Stimulated activated CD8-positive, alpha-beta memory T cell treated with anti-CD3 and anti-CD28 coated beads, Interleukin-2, amount 100 ng/mL, for 48 hours (primary cell): ENCODE measurements around the gene UNC93A.
"Not testable (repeated sequence)": the region's sequence is repeated elsewhere in the genome, so short reads cannot be mapped to it uniquely, and the experiment has no call there.

ENCODE experiments used
- DNase-seq, 2 donors: peaks; one replicate each; pipeline ENCODE4 v3.0.0-alpha.2; 2020; ENCODE audit warnings: low read depth in 2 of 2

UNC93A gene

DNA sequence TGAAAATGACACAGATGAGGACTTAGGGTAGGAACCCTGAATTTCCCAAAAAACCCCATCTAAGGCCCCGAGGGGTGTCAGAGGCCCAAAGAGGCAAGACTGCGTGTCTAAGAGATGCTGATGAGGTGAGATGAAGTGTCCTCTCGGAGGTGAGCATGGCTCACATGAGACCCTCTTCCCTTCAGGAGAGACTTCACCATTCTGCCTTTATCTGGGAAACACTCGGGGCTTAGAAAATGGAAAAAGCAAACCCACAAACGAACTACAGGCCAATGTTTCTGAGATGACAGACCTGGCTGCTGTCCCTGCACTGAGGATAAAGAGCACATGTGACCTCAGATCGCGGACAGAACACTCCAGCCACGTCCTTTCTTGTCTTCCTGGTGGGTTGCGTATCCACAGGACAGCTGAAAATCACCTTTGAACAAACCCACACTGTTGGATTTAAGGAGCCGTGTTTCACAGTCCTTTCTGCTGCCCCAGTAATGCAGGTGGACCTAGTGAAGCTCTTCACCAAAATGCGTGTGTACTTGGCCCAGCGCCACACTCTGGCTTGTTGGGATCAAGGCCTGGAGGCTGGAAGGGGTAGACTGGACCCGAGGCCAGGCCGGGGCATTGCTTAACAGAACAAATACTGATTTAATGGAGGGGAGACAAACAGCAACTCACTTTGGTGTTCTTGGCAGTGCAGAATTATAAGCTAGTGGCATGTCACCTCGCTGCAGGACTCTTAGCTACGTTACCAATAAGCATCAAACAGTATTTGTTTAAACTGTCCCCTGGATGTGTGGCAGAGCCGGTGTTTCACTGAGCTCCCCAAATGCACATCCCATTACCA is 18.5 kb downstream of the UNC93A start:
- not testable (repeated sequence) for DNase-seq

DNA sequence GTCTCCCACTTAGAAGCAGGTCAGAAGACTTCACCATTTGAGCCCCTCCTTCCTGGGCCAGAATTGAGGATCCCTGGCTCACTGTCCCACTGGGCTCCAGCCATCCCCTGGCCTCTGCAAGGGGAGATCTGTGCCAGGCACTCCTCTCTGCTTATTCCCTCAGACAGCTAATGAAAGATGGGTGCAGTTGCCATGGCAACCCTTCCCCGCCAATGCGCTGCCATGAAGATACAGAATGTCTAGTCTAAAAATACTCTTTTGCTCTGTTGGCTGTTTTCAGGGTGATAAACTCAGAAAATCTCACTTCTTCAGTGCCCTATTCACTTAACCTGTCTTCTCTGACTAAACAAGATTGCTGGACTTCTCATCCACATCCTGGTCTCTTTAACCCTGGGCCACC is 20.2 kb downstream of the UNC93A start:
- DNase-seq = no peak

DNA sequence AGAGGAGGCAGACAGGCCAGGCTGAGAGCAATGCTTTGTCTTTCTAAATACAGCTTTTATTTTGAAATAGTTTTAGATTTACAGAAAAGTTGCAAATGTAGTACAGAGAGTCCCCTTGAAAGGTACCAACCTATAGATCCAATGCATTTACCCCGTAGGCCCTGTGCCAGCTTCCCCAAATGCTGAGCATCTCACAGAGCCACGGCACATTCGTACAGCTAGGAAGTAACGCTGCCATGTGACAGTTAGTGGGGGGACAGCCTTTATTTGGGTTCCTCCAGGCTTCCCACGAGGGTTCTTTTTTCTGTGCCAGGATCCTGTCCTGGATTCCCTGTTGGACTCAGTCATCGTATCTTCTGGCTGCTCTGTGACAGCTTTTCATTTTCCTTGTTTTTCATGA is 20.6 kb downstream of the UNC93A start:
- not testable (repeated sequence) for DNase-seq

- DNase-seq = no peak
Observed at GRCh38 chr6:167314180-167314821, 23.2 kb downstream of the UNC93A start.

GRCh38 chr6:167317172-167317571 is 26.1 kb downstream of the UNC93A start:
- no peak for DNase-seq

DNA sequence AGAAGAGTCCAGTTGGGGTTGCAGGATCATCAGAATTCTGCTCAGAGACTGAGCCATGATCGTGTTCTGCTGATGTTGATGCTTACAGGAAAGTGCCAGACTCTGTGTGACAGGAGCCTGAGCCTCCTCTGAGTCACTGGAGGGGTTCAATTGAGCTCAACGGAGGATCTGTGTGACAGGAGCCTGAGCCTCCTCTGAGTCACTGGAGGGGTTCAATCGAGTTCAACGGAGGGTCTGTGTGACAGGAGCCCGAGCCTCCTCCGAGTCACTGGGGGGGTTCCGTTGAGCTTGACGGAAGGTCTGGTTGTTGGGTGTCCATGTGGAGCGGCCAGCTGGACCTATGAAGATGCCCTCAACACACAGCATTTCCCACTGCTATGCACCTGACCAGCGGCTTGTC is 27.2 kb downstream of the UNC93A start:
- DNase-seq = not testable (repeated sequence)

DNA sequence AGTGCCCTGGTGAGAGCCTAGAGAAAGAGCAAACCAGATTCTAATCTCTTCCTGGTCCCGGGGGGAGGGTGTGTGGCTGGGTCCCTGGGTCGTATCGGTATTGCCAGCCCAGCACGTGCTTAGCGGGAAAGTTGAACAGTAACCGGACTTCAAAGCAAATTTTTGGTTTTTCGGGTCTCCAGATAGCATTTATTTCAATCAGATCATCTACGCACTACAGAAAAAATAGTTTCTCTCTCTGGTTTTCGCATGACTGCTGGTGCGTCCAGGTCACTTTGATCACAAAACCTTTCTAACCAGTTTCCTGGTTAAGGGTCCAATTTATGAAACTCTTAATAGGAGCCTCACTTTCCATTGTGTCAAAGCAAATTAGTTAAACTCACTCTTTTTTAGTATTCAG is 27.7 kb downstream of the UNC93A start:
- not testable (repeated sequence) for DNase-seq

DNA sequence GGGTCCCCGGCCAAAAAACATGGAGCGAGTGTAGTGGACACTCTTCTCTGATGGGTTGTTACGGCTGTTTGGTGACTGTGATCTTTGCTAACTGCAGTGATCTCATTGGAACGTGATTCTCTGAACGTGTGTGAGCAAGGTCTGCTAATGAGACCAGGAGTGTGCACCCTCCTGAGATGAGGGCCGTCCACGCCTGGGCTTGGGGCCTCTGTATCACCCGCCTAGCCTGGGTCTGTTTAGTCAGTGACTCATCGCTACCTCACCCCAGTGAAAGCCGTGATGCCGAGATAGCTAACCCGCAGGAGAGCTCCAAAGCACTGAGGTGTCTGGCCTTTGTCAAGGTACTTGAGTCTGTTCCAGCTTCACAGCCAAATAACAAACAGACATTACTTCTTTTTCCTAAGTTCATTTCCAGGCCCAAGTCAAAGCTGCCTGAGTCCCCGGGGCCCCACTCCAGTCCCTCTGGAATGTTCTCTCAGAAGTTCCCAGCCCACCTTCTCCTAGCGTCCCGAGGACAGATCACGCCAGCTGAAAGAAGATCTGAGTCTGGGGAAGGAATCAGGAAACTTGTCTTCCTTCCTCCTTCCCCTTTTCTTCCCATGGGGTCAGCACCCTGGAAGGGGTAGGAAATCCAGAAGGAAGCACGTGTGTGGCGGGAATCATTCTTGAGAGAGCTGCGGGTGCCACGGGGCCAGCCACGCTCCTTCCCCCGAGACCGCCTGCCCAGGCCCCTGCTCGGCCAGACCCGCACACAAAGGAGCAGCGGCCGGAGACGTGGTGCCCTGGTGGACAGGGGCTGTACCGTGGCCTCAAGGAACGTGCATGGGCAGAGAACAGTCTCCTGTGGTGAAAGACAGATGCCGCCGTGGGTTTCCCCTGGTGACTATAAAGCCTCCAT is 29.0 kb downstream of the UNC93A start:
- DNase-seq = not testable (repeated sequence)

DNA sequence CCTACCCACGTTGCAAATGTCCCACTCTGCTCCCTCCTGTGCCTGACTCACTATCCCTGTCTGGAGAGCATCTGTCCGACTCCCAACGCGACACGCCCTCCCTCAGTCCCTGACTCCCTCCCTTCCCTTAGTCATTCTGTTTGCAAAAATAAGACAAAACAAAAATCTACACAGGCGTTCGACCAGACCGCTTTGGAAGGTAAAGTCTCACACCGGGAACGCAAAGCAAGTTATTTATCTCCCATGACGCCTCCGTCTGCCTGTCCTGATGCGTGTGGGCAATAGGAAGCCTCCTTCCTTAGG is 29.6 kb downstream of the UNC93A start:
- not testable (repeated sequence) for DNase-seq

- not testable (repeated sequence) for DNase-seq
Observed at GRCh38 chr6:167321185-167321584, 30.1 kb downstream of the UNC93A start.

- no peak for DNase-seq
Observed at GRCh38 chr6:167323111-167323510, 32.0 kb downstream of the UNC93A start.

DNA sequence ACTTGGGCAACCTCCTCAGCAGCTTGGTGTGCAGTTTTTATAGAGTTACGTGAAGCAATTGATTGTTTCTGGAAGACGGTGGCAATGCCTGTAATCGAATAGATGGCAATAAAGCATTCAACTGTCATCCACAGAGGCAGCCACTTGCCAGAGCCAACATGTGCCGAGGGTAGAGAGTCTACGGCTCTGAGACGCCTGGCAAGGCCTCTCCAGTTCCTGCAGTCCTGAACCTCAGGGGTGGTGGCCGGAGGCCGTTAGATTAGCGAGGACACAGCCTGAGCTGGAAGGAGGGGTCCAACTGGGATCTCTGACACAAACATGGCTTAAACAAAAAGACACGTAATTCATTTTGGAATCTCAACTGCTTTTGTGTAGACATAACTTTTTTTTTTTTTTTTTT is 33.0 kb downstream of the UNC93A start:
- DNase-seq = no peak

GRCh38 chr6:167325766-167326165 is 34.7 kb downstream of the UNC93A start:
- no peak for DNase-seq

GRCh38 chr6:167327391-167327790 is 36.3 kb downstream of the UNC93A start:
- DNase-seq = no peak

- DNase-seq = no peak
Observed at GRCh38 chr6:167328086-167328485, 37.0 kb downstream of the UNC93A start.

DNA sequence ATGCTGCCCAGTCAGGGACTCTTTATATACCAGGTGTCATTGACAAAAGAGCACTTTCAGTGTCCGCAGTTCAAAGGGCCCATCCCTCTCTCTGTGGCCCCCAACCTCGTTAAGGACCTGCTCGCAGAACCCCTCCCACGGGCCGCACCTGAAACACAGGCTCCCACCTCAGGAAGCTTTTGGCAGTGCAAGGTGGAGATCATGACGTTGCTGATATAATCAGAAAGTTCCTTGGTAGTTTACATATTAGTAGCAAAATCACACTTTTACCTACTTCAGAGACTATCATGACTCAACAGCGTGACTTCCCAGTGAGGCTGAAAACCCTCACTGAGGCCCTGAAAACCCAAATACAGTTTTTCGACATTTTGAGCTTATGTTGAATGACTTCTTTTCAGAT is 37.9 kb downstream of the UNC93A start:
- no peak for DNase-seq

DNA sequence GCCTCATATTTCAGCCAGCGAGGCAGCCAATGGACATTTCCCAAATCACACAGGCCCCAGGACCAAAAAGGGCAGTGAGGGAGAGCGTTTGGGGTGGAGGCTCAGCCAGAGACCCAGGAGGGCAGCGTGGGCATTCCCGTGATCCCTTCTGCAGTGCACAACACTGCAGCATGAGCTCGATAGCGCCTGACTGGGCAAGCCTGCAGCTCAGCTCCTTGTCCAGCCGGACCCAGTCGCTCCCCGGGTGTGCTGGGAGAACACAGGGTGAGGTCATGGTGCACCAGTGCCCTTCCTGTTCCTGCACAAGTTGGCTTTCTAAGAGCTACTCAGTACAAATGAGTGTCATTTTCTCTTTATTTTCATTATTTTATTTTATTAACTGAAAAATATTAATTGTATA is 39.6 kb downstream of the UNC93A start:
- DNase-seq = no peak

GRCh38 chr6:167331565-167331964 is 40.5 kb downstream of the UNC93A start:
- no peak for DNase-seq

- DNase-seq = no peak
Observed at GRCh38 chr6:167336844-167337630, 45.9 kb downstream of the UNC93A start.

DNA sequence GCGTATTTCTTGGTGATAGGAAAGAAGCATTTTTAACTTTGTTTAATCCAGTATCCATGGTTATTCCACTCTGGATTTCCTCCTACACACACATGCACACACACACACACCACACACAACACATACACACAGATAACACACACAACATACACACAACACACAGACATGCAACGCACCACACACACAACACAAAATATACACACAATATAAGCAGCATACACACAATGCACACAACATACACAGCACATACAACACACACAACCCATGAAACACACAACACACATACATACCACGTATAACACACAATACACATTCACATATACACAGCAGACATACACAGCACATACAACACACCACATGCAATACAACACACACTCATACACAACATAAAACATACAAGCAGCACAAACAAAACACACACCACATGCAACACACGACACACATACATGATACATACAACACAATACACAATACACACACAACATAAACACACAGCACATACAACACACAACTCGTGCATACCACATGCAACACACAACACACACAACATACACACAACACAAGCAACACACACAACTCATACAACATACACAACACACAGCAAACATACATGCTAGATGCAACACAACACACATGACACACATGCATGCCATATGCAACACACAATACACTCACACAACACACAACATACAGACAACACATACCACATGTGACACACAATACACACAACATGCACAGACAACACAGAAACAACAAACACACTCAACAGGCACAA is 46.7 kb downstream of the UNC93A start:
- no peak for DNase-seq
